Thymus (tissue), 11 donors: ENCODE results near the gene TIGD1. TPM values are rescaled to one million over a fixed set of nuclear protein-coding genes. Genes with fewer than 3 reads are reported as not detected.

Source experiments
- DNase-seq, 9 donors: peaks; one replicate each; pipeline ENCODE4 v3.0.0-alpha.2; 2013; ENCODE audit warnings: low spot score in 9 of 9, low read depth in 6 of 9, missing footprints in 1 of 9
- H3K27ac ChIP-seq, 2 donors: one replicate each; pipeline ENCODE4 v1.5.1; 2013; ENCODE audit warnings: control low read depth in 1 of 2, low read depth in 1 of 2, low read length in 1 of 2, mild to moderate bottlenecking in 1 of 2, moderate library complexity in 1 of 2
- H3K27me3 ChIP-seq, 2 donors: one replicate each; pipeline ENCODE4 v1.5.1; 2013; ENCODE audit warnings: low read length in 1 of 2; ENCODE audit not compliant: control insufficient read depth in 2 of 2, insufficient read depth in 1 of 2
- H3K36me3 ChIP-seq, 2 donors: one replicate each; pipeline ENCODE4 v1.5.1; 2013; ENCODE audit warnings: low read length in 1 of 2, mild to moderate bottlenecking in 1 of 2, moderate library complexity in 1 of 2; ENCODE audit not compliant: control insufficient read depth in 2 of 2, insufficient read depth in 2 of 2
- H3K4me1 ChIP-seq, 2 donors: one replicate each; pipeline ENCODE4 v1.5.1; 2013; ENCODE audit warnings: low read length in 2 of 2; ENCODE audit not compliant: control insufficient read depth in 2 of 2, insufficient read depth in 2 of 2
- H3K4me3 ChIP-seq, 2 donors: one replicate each; pipeline ENCODE4 v1.5.1; 2013; ENCODE audit warnings: low read length in 2 of 2, control low read depth in 1 of 2, mild to moderate bottlenecking in 1 of 2
- H3K9me3 ChIP-seq, 2 donors: one replicate each; pipeline ENCODE4 v1.5.1; 2013; ENCODE audit warnings: low read length in 1 of 2, mild to moderate bottlenecking in 1 of 2; ENCODE audit not compliant: control insufficient read depth in 2 of 2, insufficient read depth in 1 of 2
- WGBS: extraction: QIAGEN DNeasy Blood & Tissue Kit; methylation state at CpG from one replicate; pipeline ENCODE4 v1.1.7; 2013; 5-methylcytosine and 5-hydroxymethylcytosine counted together
- polyA plus RNA-seq: library from polyadenylated mRNA; stranded (reverse); fragments of 200-250 nt; gene quantifications from one replicate; pipeline ENCODE4 v1.2.3, GENCODE V29; 2013
- total RNA-seq: library from RNA; stranded (reverse); fragments of 120-200 nt; gene quantifications from one replicate; pipeline ENCODE4 v1.2.4, GENCODE V29; 2013
- donor health status: healthy.

Gene TIGD1
- total and polyA plus RNA-seq, 2 donors = 8.3 to 16.2 TPM

DNA sequence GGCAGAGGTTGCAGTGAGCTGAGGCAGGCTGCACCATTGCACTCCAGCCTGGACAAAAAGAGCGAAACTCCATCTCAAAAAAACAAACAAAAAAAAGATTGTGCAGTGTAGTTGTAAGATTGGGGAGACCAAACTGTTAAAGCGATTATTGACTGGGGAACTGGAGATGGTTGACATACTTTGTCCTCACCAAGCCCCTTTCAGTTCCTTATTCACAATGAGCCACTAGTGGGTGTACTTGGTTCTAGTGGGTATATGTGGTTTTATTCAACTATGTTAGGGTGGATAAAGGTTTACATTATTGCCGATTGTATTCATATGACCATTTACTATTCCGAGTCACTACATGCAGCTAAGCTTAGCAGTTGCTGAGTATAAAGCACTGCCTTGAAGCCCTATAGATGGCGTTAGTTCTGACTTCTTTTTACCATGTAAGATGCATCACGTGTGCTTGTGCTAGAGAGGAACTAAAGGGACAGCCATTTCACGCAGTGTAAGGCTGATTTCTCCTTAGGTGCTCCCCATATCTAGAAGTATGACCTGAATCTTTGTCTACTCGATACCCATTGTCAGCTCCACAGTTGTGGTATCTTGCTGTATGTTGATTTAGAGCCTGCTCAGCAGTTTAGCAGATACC is 12.3 kb upstream of the TIGD1 start:
- peaks cover 41 to 72% of the 10 kb centered on the region in 2 donors for H3K36me3 ChIP-seq
- H3K9me3 ChIP-seq = no peaks in the 10 kb centered on the region
- WGBS = 92% methylated on average over 8 of the region's 8 CpGs
- no peak for DNase-seq
- H3K27ac ChIP-seq = no peak overlapping the region
- no peaks in the 10 kb centered on the region for H3K27me3 ChIP-seq
- no peak overlapping the region for H3K4me3 ChIP-seq
- H3K4me1 ChIP-seq = no peaks in the 10 kb centered on the region

DNA sequence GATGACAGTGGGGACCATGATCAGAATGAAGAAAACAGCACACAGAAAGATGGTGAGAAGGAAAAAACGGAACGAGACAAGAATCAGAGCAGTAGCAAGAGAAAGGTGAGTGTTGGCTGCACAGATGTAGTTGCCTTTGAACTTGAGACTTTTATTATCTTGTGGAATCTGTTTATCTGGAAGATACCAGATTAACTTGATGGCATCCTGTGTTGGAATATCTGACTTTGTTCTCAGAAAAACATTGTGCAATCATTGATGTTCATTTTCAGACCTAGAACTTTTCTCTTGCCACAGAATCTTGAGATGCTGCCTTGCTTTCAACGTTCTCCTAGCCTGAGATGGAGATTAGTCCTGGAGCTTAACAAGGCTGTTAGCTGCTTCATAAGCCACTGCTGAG is 6.1 kb upstream of the TIGD1 start:
- H3K27me3 ChIP-seq = no peaks in the 10 kb centered on the region
- peaks cover 5 to 7% of the 10 kb centered on the region in 2 donors for H3K4me1 ChIP-seq
- peaks cover 22 to 55% of the 10 kb centered on the region in 2 donors for H3K36me3 ChIP-seq
- no peak for DNase-seq
- no peak overlapping the region for H3K4me3 ChIP-seq
- 95% methylated on average over 3 of the region's 3 CpGs for WGBS
- H3K9me3 ChIP-seq = no peaks in the 10 kb centered on the region
- H3K27ac ChIP-seq = no peak overlapping the region

DNA sequence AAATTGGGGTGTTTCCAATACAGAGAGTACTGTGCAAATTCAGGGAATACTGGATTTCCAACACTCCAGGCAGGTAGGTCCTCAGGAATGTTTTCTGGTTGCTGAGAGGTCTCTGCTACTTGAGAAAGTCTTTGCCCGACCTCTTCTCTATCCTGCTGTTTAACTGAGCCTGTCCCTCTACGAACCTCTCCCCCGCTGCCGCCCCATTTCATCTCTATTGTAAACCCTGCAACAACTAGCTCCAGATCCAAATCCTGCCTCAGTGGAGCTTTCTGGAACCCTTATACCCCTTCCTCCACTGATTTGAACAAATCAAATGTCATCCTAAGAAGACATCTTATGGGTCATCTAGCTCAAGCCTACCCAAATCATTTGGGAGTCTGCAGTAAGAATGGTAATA is 1.4 kb upstream of the TIGD1 start:
- Histone ChIP-seq H3K36me3 (peaks cover 13 to 27% of the 10 kb centered on the region in 2 donors), H3K4me3 (peak overlapping the region in 1 of 2 donors; percentile 99), H3K27ac (no peak overlapping the region), H3K4me1 (peaks cover 13 to 18% of the 10 kb centered on the region in 2 donors), H3K9me3 (no peaks in the 10 kb centered on the region), H3K27me3 (no peaks in the 10 kb centered on the region)
- DNase-seq = no peak
- 98% methylated on average over 4 of the region's 4 CpGs for WGBS

DNA sequence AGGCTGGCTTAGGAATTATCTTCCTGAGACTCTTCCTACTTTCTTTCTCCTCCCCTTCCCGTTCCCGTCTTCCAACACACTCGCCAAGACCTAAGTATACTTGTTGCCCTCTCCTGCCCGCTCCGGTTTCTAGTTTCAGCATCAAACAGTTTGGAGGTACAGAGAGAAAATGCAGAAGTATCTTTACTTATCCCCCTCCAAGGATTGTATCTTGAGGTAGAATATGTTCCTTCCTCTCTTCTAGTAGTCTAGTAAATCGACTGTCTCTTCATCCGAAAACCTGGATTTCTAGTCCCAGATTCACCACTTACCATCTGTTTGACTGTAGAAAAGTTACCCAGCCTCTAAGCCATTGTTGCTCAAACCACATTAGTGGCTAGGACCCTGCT is 887 bp upstream of the TIGD1 start:
- Histone ChIP-seq H3K36me3 (peaks cover 11 to 27% of the 10 kb centered on the region in 2 donors), H3K9me3 (no peaks in the 10 kb centered on the region), H3K4me1 (peaks cover 13 to 18% of the 10 kb centered on the region in 2 donors), H3K27ac (peak overlapping the region; percentile 62 to 95), H3K27me3 (no peaks in the 10 kb centered on the region), H3K4me3 (peak overlapping the region; percentile 93 to 99)
- DNase-seq = peak in 1 of 9 donors; percentile 18
- WGBS = 14% methylated on average over 7 of the region's 7 CpGs

DNA sequence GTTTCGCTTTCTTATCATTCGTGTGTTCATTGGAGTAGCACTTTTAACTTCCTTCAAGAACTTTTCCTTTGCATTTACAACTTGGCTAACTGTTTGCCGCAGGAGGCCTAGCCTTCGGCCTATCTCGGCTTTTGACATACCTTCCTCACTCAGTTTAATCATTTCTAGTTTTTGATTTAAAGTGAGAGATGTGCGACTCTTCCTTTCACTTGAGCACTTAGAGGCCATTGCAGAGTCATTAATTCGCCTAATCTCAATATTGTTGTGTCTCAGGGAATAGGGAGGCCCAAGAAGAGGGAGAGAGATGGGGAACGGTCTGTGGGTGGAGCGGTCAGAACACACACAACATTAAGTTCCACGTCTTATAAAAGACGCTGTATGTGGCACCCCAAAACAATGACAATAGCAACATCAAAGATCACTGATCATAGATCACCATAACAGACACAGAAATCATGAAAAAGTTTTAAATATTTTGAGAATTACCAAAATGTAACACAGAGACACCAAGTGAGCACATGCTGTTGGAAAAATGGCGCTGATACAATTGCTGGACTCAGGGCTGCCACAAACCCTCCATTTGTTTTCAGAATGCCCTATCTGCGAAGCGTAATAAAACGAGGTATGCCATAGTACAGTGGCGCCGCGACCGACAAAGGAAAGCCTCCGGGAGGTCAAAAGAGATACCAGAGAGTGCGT is 553 bp downstream of the TIGD1 start:
- no peaks in the 10 kb centered on the region for H3K27me3 ChIP-seq
- H3K9me3 ChIP-seq = no peaks in the 10 kb centered on the region
- peaks cover 10 to 32% of the 10 kb centered on the region in 2 donors for H3K36me3 ChIP-seq
- peak in 2 of 9 donors; percentile 3 to 18 for DNase-seq
- peak overlapping the region; percentile 93 to 99 for H3K4me3 ChIP-seq
- H3K4me1 ChIP-seq = peaks cover 13 to 18% of the 10 kb centered on the region in 2 donors
- 40% methylated on average over 21 of the region's 21 CpGs for WGBS
- peak overlapping the region; percentile 95 to 99 for H3K27ac ChIP-seq

DNA sequence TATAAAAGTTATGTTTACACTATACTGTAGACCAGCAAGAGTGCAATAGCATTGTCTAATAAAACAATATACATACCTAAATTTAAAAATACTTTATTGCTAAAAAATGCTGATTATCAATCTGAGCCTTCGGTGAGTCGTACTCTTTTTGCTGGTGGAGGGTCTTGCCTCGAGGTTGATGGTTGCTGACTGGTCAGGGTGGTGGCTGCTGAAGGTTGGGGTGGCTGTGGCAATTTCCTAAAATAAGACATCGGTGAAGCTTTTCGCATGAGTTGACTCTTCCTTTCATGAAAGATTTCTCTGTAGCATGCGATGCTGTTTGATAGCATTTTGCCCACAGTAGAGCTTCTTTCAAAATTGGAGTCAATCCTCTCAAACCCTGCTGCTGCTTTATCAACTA is 2.4 kb downstream of the TIGD1 start:
- Histone ChIP-seq H3K9me3 (peaks cover 0 to 1% of the 10 kb centered on the region in 2 donors), H3K27ac (no peak overlapping the region), H3K27me3 (no peaks in the 10 kb centered on the region), H3K4me3 (no peak overlapping the region), H3K36me3 (peaks cover 13 to 20% of the 10 kb centered on the region in 2 donors), H3K4me1 (peaks cover 8 to 18% of the 10 kb centered on the region in 2 donors)
- DNase-seq = no peak
- 98% methylated on average over 6 of the region's 6 CpGs for WGBS

DNA sequence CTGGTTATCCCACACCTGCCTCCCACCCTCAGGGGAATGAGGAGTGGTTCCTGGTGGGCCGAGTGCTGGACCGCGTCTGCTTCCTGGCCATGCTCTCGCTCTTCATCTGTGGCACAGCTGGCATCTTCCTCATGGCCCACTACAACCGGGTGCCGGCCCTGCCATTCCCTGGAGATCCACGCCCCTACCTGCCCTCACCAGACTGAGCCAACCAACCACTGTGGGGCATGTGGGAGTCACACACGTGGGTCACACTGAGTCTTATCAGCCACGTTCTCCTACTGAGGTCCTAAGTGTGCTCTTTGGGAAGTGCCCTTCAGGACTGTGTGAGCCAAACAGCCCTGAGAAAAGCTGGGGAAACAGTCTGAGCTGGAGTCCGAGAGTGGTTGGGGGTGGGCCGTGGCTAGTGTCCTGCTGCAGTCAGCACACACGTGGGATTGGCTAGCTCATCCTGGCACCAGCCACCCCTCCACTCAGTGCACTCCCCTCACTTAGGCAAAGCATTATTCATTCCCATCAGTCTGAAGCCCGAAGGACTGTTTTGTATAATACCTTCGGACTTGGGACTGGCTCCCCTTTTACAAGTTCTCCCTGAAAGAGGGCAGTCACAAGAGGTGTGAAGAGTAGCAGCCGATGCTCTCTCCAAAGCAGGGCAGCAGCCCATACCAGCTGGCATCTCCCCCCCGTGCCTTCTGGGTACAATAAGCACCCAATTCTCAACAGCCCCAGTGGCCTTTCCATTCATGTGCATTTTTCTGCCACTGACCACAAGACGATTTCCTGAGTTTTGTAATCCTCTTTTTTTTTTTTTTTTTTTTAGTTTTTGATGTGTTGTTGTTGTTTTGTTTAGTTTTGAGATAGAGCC is 4.6 kb downstream of the TIGD1 start:
- H3K27me3 ChIP-seq = peaks cover 0 to 4% of the 10 kb centered on the region in 2 donors
- DNase-seq = no peak
- H3K9me3 ChIP-seq = peaks cover 0 to 1% of the 10 kb centered on the region in 2 donors
- WGBS = 96% methylated on average over 17 of the region's 17 CpGs
- H3K4me1 ChIP-seq = peaks cover 5 to 6% of the 10 kb centered on the region in 2 donors
- no peak overlapping the region for H3K27ac ChIP-seq
- no peak overlapping the region for H3K4me3 ChIP-seq
- peaks cover 13 to 18% of the 10 kb centered on the region in 2 donors for H3K36me3 ChIP-seq

DNA sequence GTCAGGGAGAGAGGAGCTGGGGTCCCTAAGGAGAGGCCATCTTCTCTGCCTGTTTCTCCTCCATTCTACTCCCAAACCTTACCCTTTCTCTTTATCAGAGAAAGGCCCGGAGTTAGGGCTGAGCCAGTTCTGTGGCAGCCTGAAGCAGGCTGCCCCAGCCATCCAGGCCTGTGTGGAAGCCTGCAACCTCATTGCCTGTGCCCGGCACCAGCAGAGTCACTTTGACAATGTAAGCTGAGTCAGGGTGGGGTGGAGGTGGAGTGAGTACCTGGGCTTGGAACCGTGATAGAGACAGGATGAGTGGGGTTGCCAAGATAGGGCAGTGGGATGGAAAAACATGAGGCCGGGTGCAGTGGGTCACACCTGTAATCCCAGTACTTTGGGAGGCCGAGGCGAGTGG is 5.7 kb downstream of the TIGD1 start:
- Histone ChIP-seq H3K9me3 (peaks cover 0 to 1% of the 10 kb centered on the region in 2 donors), H3K36me3 (peaks cover 13 to 18% of the 10 kb centered on the region in 2 donors), H3K27me3 (peaks cover 0 to 11% of the 10 kb centered on the region in 2 donors), H3K4me1 (peaks cover 4% of the 10 kb centered on the region in 2 donors), H3K27ac (no peak overlapping the region), H3K4me3 (no peak overlapping the region)
- 95% methylated on average over 6 of the region's 6 CpGs for WGBS
- no peak for DNase-seq
